HFF-Myc (cell line): ENCODE data around the gene DGKK.

Experiments used
- DNase-seq: peaks from one replicate; pipeline ENCODE4 v3.0.0-alpha.2; 2011; ENCODE audit warnings: low read depth; ENCODE audit errors: extremely low read depth
- H3K4me3 ChIP-seq: replicated peaks from 2 replicates; pipeline ENCODE4 v1.5.1; 2011; ENCODE audit warnings: low read depth, mild to moderate bottlenecking, control low read depth, low read length
- TF ChIP-seq, protein P1 (sequence below): IDR thresholded peaks from 2 replicates; pipeline ENCODE4 v1.5.1; 2012; ENCODE audit warnings: mild to moderate bottlenecking, low read depth, low read length, control low read depth; ENCODE audit errors: missing control alignments

The DGKK gene, protein sequence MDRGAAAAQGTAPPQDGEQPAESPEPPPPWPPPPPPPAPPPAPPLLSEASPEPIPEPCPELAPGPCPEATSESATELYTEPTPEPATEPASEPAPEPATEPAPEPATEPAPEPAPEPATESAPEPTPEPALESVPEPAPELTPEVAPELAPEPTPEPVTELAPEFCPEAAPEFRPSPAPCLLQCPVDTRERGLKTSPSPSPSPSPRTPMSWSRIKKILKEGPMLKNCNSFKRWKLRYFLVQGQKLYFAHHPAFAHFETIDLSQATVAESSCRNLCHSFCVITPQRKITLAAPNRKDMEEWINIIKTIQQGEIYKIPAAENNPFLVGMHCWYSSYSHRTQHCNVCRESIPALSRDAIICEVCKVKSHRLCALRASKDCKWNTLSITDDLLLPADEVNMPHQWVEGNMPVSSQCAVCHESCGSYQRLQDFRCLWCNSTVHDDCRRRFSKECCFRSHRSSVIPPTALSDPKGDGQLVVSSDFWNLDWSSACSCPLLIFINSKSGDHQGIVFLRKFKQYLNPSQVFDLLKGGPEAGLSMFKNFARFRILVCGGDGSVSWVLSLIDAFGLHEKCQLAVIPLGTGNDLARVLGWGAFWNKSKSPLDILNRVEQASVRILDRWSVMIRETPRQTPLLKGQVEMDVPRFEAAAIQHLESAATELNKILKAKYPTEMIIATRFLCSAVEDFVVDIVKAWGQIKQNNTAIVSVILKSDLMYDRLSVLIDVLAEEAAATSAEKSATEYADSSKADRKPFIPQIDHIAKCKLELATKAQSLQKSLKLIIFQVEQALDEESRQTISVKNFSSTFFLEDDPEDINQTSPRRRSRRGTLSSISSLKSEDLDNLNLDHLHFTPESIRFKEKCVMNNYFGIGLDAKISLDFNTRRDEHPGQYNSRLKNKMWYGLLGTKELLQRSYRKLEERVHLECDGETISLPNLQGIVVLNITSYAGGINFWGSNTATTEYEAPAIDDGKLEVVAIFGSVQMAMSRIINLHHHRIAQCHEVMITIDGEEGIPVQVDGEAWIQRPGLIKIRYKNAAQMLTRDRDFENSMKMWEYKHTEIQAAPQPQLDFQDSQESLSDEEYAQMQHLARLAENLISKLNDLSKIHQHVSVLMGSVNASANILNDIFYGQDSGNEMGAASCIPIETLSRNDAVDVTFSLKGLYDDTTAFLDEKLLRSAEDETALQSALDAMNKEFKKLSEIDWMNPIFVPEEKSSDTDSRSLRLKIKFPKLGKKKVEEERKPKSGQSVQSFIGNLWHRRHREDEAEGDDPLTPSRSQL

DNA sequence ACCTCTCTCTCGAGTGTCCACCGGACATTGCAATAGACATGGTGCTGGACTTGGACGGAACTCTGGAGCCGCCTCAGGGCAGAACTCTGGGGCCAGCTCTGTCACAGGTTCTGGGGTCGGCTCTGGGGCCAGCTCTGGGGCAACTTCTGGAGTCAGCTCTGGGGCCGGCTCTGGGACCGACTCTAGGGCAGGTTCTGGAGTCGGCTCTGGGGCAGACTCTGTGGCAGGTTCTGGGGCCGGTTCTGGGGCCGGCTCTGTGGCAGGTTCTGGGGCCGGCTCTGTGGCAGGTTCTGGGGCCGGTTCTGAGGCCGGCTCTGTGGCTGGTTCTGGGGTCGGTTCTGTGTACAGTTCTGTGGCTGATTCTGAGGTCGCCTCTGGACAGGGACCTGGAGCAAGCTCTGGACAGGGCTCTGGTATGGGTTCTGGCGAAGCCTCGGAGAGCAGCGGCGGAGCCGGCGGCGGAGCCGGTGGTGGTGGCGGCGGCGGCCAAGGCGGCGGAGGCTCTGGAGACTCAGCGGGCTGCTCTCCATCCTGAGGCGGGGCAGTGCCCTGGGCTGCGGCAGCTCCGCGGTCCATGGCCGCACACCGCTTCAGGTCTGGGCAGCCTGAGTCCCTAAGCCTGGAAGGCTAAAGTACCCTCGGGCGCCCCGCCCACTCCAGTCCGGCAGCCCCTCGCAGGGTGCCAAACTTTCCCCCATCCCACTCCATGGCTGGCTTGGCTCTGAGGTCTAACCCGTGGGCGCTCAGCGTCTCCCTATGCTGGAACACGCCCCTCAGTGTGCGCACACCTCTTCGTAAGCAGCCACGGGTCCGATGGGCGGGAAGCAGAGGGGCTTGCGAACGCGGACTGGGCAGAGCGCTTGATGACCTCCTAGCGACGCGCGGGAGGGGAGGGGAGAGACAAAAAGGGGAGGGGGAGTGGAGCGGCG, at the start of gene DGKK:
Gene DGKK, minus strand, starts transcription at position 723 of the 929 bp plus-strand sequence. Its CDS starts 147 bp downstream, at position 576.
- DNase-seq = no peak
- TF ChIP-seq, protein P1, sequence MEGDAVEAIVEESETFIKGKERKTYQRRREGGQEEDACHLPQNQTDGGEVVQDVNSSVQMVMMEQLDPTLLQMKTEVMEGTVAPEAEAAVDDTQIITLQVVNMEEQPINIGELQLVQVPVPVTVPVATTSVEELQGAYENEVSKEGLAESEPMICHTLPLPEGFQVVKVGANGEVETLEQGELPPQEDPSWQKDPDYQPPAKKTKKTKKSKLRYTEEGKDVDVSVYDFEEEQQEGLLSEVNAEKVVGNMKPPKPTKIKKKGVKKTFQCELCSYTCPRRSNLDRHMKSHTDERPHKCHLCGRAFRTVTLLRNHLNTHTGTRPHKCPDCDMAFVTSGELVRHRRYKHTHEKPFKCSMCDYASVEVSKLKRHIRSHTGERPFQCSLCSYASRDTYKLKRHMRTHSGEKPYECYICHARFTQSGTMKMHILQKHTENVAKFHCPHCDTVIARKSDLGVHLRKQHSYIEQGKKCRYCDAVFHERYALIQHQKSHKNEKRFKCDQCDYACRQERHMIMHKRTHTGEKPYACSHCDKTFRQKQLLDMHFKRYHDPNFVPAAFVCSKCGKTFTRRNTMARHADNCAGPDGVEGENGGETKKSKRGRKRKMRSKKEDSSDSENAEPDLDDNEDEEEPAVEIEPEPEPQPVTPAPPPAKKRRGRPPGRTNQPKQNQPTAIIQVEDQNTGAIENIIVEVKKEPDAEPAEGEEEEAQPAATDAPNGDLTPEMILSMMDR = no peak
- H3K4me3 ChIP-seq = no peak within 1 kb of the TSS

DNA sequence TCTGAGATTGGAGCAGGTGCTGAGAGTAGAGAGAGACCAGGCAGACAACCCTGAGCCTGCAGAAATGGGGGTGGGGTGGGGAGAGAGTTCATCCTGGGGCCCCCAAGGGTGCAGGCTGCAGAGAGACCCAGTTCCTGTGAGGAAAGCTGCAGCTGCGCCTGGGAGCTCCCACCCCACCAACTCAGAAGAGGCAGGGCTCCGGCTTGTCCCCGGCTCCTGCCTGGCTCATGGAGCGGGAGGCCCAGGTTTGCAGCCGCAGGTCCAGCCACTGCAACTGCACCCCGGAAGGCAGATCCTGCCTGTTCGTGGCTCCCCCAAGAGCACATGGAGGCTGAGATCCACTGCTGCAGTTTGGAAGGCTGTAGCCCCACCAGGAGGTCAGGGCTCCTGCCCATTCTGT, 44.2 kb upstream of the DGKK start:
- TF ChIP-seq, protein P1 = no peak
- DNase-seq = no peak
- H3K4me3 ChIP-seq = no peak overlapping the region

DNA sequence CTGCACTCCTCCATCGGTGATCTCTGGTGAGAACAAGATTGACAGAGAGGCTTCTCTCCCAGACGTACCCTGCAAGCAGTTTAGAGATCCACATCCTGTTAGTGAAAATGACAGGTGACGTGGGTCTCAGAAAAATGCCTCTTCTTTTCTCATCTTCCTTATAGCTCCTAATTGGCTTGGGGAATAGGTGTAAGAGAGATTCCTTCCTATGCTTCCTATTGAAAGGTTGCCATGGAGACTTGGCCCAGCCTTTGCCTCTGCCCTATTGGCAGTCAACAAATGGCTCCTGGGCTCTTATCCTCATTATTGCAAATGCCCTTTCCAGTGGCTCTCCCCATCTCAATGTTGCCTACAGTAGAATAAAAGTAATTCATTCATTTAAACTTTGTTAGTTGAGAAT, 26.5 kb upstream of the DGKK start:
- H3K4me3 ChIP-seq = no peak overlapping the region
- TF ChIP-seq, protein P1 = no peak
- DNase-seq = no peak

DNA sequence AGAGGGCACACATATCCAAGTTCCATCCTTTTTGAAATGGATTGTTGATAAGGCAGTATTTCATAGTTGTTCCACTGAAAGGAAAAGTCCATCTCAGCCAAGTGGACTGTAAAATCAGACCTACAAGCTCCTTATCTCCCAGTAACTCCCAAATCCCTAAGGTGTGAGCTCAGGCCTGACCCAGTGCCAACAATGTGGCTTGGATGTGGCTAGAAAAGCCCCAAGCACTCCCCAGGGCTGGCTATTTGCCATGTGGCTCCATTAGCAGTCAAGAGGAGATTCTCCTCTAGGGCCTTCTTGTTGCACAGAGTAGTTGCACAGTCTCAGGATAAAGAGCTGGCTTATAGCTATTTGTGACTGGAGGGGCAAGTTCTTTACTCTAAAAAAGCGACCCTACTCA, 25.0 kb upstream of the DGKK start:
- H3K4me3 ChIP-seq = no peak overlapping the region
- DNase-seq = no peak
- TF ChIP-seq, protein P1 = no peak

DNA sequence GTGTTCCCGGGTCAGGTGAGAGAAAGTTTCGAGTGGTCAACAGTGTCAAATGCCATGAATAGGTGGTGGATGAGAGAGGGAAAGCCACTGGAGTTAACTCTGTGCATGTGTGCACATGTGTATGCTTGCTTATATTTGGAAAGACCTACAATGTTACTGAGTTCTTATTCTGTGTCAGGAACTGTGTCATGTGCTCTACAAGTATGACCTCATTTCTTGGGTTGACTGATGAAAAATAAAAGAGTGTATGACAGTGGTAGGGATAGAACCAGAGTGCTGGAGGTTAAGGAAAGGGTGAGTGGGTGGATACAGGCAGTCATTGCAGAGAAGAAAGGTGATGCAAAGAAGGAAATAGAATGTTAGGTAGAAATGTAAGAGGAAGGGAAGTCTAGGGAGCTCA, 22.1 kb upstream of the DGKK start:
- H3K4me3 ChIP-seq = no peak overlapping the region
- TF ChIP-seq, protein P1 = no peak
- no peak for DNase-seq

DNA sequence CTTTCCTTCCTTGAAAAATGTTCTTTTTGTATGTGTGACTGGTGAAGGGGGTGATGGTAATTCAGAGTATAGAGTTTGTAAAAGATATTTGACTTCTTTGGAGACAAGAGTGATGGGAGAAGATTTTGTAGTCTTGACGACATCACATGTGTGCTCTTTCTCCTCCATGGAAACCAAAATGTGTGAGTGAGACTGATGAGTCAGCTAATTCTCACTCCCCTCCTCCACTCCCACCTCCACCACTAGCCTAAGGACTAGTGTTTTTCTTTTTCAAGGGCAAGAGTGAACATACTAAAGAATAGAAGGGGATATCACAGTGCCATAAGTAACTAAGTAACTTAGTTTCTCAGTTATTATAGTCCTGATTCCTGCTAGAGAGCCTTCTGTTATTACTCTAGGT, 14.0 kb upstream of the DGKK start:
- no peak for DNase-seq
- H3K4me3 ChIP-seq = no peak overlapping the region
- TF ChIP-seq, protein P1 = no peak
